H1 (cell line): ENCODE measurements around the gene GRM7. TPM values are rescaled to one million over a fixed set of nuclear protein-coding genes. Genes with fewer than 3 reads are reported as not detected.

Source experiments
- PHF8 ChIP-seq: fragments of 200-600 bp; sonication (generic); conservative IDR thresholded peaks from 2 replicates; pipeline ENCODE4 v1.7.1; 2012; ENCODE audit warnings: low read depth, mild to moderate bottlenecking, inconsistent platforms, low read length, moderate library complexity
- RAD21 ChIP-seq, 2 experiments: IDR thresholded peaks in 1 of 2; conservative IDR thresholded peaks in 1 of 2; 2 replicates each; pipeline ENCODE4 v1.6.1; 2011; ENCODE audit warnings: low read depth in 2 of 2, low read length in 2 of 2, improper control_type of control experiment in 1 of 2, inconsistent platforms in 1 of 2, mild to moderate bottlenecking in 1 of 2, moderate library complexity in 1 of 2
- TAF1 ChIP-seq: IDR thresholded peaks from 2 replicates; pipeline ENCODE4 v1.6.1; 2011; ENCODE audit warnings: mild to moderate bottlenecking, low read depth, low read length
- polyA plus RNA-seq, 7 experiments: library from polyadenylated mRNA; depleted of rRNA in 3 of 7; stranded (reverse) in 5 of 7; unstranded in 2 of 7; fragments of >200 nt in 5 of 7; fragments of 200-250 nt in 2 of 7; gene quantifications; 1 replicate in 5 of 7; 2 replicates in 1 of 7; 4 replicates in 1 of 7; pipeline versions ENCODE4 v1.2.1 to v1.2.3, GENCODE V29; 2011 to 2013; ENCODE audit warnings: missing spikeins in 2 of 7, mixed read lengths in 2 of 7
- total RNA-seq: library from RNA; stranded (reverse); fragmentation: NEBNext Ultra II Directional; extraction: Animal tissue kit (Norgen Biotek cat#: 25700); gene quantifications from 2 replicates; pipeline ENCODE4 v1.2.1, GENCODE V29; 2021
- TF ChIP-seq, protein P1 (sequence below), 3 experiments: IDR thresholded peaks; 1 replicate in 2 of 3; 2 replicates in 1 of 3; pipeline versions ENCODE4 v1.5.1 to v1.6.1; 2011; ENCODE audit warnings: low read length in 3 of 3, mild to moderate bottlenecking in 3 of 3, inconsistent platforms in 2 of 3, low read depth in 1 of 3, moderate library complexity in 1 of 3; ENCODE audit not compliant: insufficient read depth in 1 of 3; ENCODE audit errors: control extremely low read depth in 1 of 3

The GRM7 gene
- total and polyA plus RNA-seq, 2 of the 8 experiments (the other 6 are each of a cell fraction or from before 2014, with no cell fraction given): 0.17 to 0.24 TPM

- TF ChIP-seq, protein P1, sequence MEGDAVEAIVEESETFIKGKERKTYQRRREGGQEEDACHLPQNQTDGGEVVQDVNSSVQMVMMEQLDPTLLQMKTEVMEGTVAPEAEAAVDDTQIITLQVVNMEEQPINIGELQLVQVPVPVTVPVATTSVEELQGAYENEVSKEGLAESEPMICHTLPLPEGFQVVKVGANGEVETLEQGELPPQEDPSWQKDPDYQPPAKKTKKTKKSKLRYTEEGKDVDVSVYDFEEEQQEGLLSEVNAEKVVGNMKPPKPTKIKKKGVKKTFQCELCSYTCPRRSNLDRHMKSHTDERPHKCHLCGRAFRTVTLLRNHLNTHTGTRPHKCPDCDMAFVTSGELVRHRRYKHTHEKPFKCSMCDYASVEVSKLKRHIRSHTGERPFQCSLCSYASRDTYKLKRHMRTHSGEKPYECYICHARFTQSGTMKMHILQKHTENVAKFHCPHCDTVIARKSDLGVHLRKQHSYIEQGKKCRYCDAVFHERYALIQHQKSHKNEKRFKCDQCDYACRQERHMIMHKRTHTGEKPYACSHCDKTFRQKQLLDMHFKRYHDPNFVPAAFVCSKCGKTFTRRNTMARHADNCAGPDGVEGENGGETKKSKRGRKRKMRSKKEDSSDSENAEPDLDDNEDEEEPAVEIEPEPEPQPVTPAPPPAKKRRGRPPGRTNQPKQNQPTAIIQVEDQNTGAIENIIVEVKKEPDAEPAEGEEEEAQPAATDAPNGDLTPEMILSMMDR (IDR thresholded peaks at IDR 0.05; ENCODE audit: control extremely low read depth in 1 of 3, insufficient read depth in 1 of 3, low read depth in 1 of 3, low read length in 3 of 3): no peak
- TF ChIP-seq RAD21 (IDR thresholded peaks at IDR 0.05 in 1 of 2, conservative IDR thresholded peaks at IDR 0.05 in 1 of 2; ENCODE audit: low read depth in 2 of 2, low read length in 2 of 2) (no peak), TAF1 (no peak), PHF8 (no peak)
These were observed 839.6 kb downstream of the GRM7 start (continued) for GRCh38 chr3:7700539-7700938.
